Stimulated activated CD8-positive, alpha-beta memory T cell treated with anti-CD3 and anti-CD28 coated beads, Interleukin-2, amount 100 ng/mL, for 1 hour (primary cell): ENCODE measurements around the gene DPT.

Source experiments
- DNase-seq, 2 donors: peaks; one replicate each; pipeline ENCODE4 v3.0.0-alpha.2; 2020; ENCODE audit warnings: low read depth in 2 of 2

DPT gene

GRCh38 chr1:168700575-168701268 is 28.3 kb downstream of the DPT start:
- DNase-seq = no peak

GRCh38 chr1:168698453-168698852 is 30.6 kb downstream of the DPT start:
- no peak for DNase-seq

- no peak for DNase-seq
These were observed 31.5 kb downstream of the DPT start for GRCh38 chr1:168697356-168698126.

- no peak for DNase-seq
These were observed 32.8 kb downstream of the DPT start for GRCh38 chr1:168696125-168696760.

GRCh38 chr1:168693872-168694238 is 35.2 kb downstream of the DPT start:
- DNase-seq = no peak

- DNase-seq = no peak
These were observed 35.7 kb downstream of the DPT start for GRCh38 chr1:168693197-168693871.

- DNase-seq = no peak
These were observed 36.5 kb downstream of the DPT start for GRCh38 chr1:168692472-168692871.

- no peak for DNase-seq
These were observed 37.5 kb downstream of the DPT start for GRCh38 chr1:168691541-168691940.

- DNase-seq = no peak
These were observed 39.0 kb downstream of the DPT start for GRCh38 chr1:168689726-168690602.

GRCh38 chr1:168689327-168689657 is 39.7 kb downstream of the DPT start:
- DNase-seq = no peak

GRCh38 chr1:168688644-168689326 is 40.2 kb downstream of the DPT start:
- no peak for DNase-seq

- no peak for DNase-seq
These were observed 41.2 kb downstream of the DPT start for GRCh38 chr1:168687816-168688215.

GRCh38 chr1:168686666-168687065 is 42.3 kb downstream of the DPT start:
- no peak for DNase-seq

GRCh38 chr1:168683871-168684270 is 45.1 kb downstream of the DPT start:
- no peak for DNase-seq

GRCh38 chr1:168676861-168677260 is 52.1 kb downstream of the DPT start:
- no peak for DNase-seq

GRCh38 chr1:168676029-168676812 is 52.8 kb downstream of the DPT start:
- no peak for DNase-seq

GRCh38 chr1:168673974-168674683 is 54.9 kb downstream of the DPT start:
- DNase-seq = no peak

- DNase-seq = no peak
These were observed 56.7 kb downstream of the DPT start for GRCh38 chr1:168672278-168672677.

GRCh38 chr1:168671782-168672181 is 57.2 kb downstream of the DPT start:
- no peak for DNase-seq
